SK-MEL-5 (cell line): ENCODE data around the gene POTEF. TPM values are rescaled to one million over a fixed set of nuclear protein-coding genes. Genes with fewer than 3 reads are reported as not detected.
"Not testable (repeated sequence)": the region's sequence is repeated elsewhere in the genome, so short reads cannot be mapped to it uniquely, and the experiment has no call there.

Source experiments
- DNase-seq: peaks from one replicate; pipeline ENCODE4 v3.0.0-alpha.2; 2016; ENCODE audit warnings: low read depth, low spot score
- in situ Hi-C: cut with HindIII; loops from 2 replicates; pipeline ENCODE4 v1.10.0; 2016; ENCODE audit warnings: low sequenced_read_pairs, high pct_unique_total_duplicates, low pct_unique_long_range_greater_than_20kb
- small RNA-seq, 2 experiments: library from RNA; depleted of rRNA; stranded (forward); fragments of <200 nt; gene quantifications; one replicate each; pipeline ENCODE3, GENCODE V24; 2014
- total RNA-seq: library from RNA; depleted of rRNA; stranded (reverse); fragments of >200 nt; shearing (Covaris generic); gene quantifications from 2 replicates; pipeline ENCODE4 v1.2.3, GENCODE V29; 2014; rRNA removed

Gene POTEF
- total RNA-seq, 1 experiment from 2014 or later = not detected

DNA sequence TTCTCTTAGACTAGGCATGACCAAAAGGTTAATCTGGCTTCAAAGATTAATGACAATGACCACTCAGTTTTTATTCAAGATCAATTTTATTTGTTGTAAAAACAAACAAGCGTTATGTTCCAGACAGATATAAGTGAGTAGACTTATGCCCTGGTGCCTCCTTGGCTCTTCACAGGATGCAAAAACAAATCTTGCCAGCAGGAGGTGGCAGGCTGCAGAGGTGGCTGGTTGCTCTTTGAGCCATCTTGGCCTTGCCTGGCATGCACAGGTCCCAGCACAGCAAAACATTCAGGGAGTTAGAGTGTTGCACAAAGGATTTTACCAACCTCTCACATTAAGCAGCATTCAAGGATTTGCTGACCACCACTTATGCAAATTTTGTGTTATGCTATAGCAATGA lies 103.1 kb downstream of the POTEF start:
- peak; percentile 38 for DNase-seq
- in situ Hi-C loops = not testable (repeated sequence)

Small RNA genes lying within 50 kb of the gene (small RNA-seq; reads per million reads assigned to genes)
- gene AC018865.2 (0 reads per million in 2 experiments), gene RNU6-1049P (0 reads per million in 2 experiments)

Other genes with a start within 250 kb of the POTEF start
- not detected in 2 replicates for gene RAB6C, start 149.6 kb downstream of the POTEF start, total RNA-seq
- gene CCDC74B, start 15.9 kb upstream of the POTEF start, total RNA-seq = 1.3 and 2.9 TPM in 2 replicates
- 12.8 and 16.1 TPM in 2 replicates for gene SMPD4, start 52.4 kb upstream of the POTEF start, total RNA-seq
- gene MZT2B, start 53.0 kb upstream of the POTEF start, total RNA-seq = 98.7 and 112 TPM in 2 replicates
- not detected in 2 replicates for gene TUBA3E, start 69.2 kb upstream of the POTEF start, total RNA-seq
- 90.2 and 95.5 TPM in 2 replicates for gene IMP4, start 213.7 kb upstream of the POTEF start, total RNA-seq
- 17.2 and 19.3 TPM in 2 replicates for gene PTPN18, start 226.8 kb upstream of the POTEF start, total RNA-seq